Neural progenitor cell (in vitro differentiated cells): ENCODE results near the gene LTBP3. TPM values are rescaled to one million over a fixed set of nuclear protein-coding genes. Genes with fewer than 3 reads are reported as not detected.

ENCODE experiments used
- DNase-seq: peaks from one replicate; pipeline ENCODE4 v3.0.0-alpha.2; 2016; ENCODE audit warnings: low spot score
- H2AFZ ChIP-seq: fragments of 200-600 bp; sonication (generic); replicated peaks from 2 replicates; pipeline ENCODE4 v1.6.1; 2016; ENCODE audit warnings: antibody characterized with exemption
- H3F3A ChIP-seq: fragments of 200-600 bp; sonication (generic); 2 replicates; pipeline ENCODE4 v1.6.1; 2016; ENCODE audit warnings: antibody characterized with exemption, low read depth
- H3K27ac ChIP-seq: fragments of 200-600 bp; sonication (generic); 2 replicates; pipeline ENCODE4 v1.5.1; 2016; ENCODE audit warnings: mild to moderate bottlenecking
- H3K27me3 ChIP-seq: fragments of 200-600 bp; sonication (generic); 2 replicates; pipeline ENCODE4 v1.6.1; 2016; ENCODE audit warnings: mild to moderate bottlenecking, moderate library complexity
- H3K36me3 ChIP-seq: fragments of 200-600 bp; sonication (generic); 2 replicates; pipeline ENCODE4 v1.5.1; 2016
- H3K4me1 ChIP-seq: fragments of 200-600 bp; sonication (generic); 2 replicates; pipeline ENCODE4 v1.6.1; 2016; ENCODE audit warnings: mixed run types
- H3K4me2 ChIP-seq: fragments of 200-600 bp; sonication (generic); 2 replicates; pipeline ENCODE4 v1.6.1; 2016
- H3K4me3 ChIP-seq: fragments of 200-600 bp; sonication (generic); 2 replicates; pipeline ENCODE4 v1.5.1; 2016
- H3K79me2 ChIP-seq: fragments of 200-600 bp; sonication (generic); 2 replicates; pipeline ENCODE4 v1.6.1; 2016; ENCODE audit warnings: low read depth
- H3K9ac ChIP-seq: fragments of 200-600 bp; sonication (generic); 2 replicates; pipeline ENCODE4 v1.6.1; 2016
- H3K9me3 ChIP-seq: fragments of 200-600 bp; sonication (generic); 2 replicates; pipeline ENCODE4 v1.5.1; 2016; ENCODE audit warnings: low read depth
- H4K20me1 ChIP-seq: fragments of 200-600 bp; sonication (generic); 2 replicates; pipeline ENCODE4 v1.6.1; 2016; ENCODE audit warnings: low read depth
- H3K27ac Mint-ChIP-seq: 3 replicates; pipeline ENCODE4 v1.8.0; 2021; ENCODE audit warnings: mixed read lengths
- H3K27me3 Mint-ChIP-seq: 2 replicates; pipeline ENCODE4 v1.8.0; 2022; ENCODE audit warnings: low read depth, mild to moderate bottlenecking, inconsistent platforms, moderate library complexity, mixed read lengths; ENCODE audit not compliant: insufficient read depth
- H3K36me3 Mint-ChIP-seq: 3 replicates; pipeline ENCODE4 v1.8.0; 2021; ENCODE audit warnings: mixed read lengths
- H3K4me1 Mint-ChIP-seq: 3 replicates; pipeline ENCODE4 v1.8.0; 2021; ENCODE audit warnings: mixed read lengths
- H3K4me3 Mint-ChIP-seq: 3 replicates; pipeline ENCODE4 v1.8.0; 2021; ENCODE audit warnings: mild to moderate bottlenecking, moderate library complexity, mixed read lengths
- H3K9me3 Mint-ChIP-seq: 3 replicates; pipeline ENCODE4 v1.8.0; 2020; ENCODE audit warnings: mixed read lengths
- EZH2 ChIP-seq: fragments of 200-600 bp; sonication (generic); IDR thresholded peaks from 2 replicates; pipeline ENCODE4 v1.6.1; 2017; ENCODE audit warnings: antibody characterized with exemption, mild to moderate bottlenecking, moderate library complexity
- EZH2phosphoT487 ChIP-seq: fragments of 200-600 bp; sonication (generic); IDR thresholded peaks from 2 replicates; pipeline ENCODE4 v1.6.1; 2017; ENCODE audit warnings: antibody characterized with exemption
- total RNA-seq: library from RNA; depleted of rRNA; stranded (reverse); fragments of >200 nt; gene quantifications from 2 replicates; pipeline ENCODE4 v1.2.3, GENCODE V29; 2015; ENCODE audit warnings: low replicate concordance
- TF ChIP-seq, protein P1 (sequence below): fragments of 200-600 bp; sonication (generic); IDR thresholded peaks from 2 replicates; pipeline ENCODE4 v1.5.1; 2017; ENCODE audit warnings: antibody characterized with exemption, mild to moderate bottlenecking

LTBP3 gene
- total RNA-seq, 1 donor from 2014 or later, result 1.2 TPM

DNA sequence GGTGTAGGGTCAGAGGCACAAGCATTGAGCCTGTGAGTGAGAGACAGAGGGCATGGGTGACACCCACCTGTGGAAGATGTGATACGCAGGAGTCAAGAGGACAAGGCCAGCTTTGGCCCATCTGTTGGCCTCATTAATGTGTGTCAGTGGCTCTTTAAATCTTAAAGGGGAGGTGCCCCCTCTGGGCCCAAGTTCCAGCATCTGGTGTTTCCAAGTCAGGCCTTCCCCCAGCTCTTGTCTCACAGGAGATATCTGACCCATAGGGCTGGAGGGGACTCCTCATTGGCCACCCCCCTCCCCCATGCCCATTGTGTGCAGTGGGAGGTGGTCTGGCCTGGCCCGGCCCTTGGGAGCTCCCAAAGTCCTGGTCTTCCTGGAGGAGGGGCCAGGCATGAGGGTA is 28.5 kb upstream of the LTBP3 start:
- Histone ChIP-seq H3K4me3 (no peak overlapping the region), H3K79me2 (no peaks in the 10 kb centered on the region), H3K9ac (no peak overlapping the region), H2AFZ (no peak overlapping the region), H3K4me1 (peaks cover 7% of the 10 kb centered on the region), H3K27me3 (peaks cover 79% of the 10 kb centered on the region), H3F3A (peaks cover 31% of the 10 kb centered on the region), H3K36me3 (no peaks in the 10 kb centered on the region), H3K27ac (no peak overlapping the region), H3K9me3 (no peaks in the 10 kb centered on the region), H4K20me1 (no peaks in the 10 kb centered on the region), H3K4me2 (peak overlapping the region; percentile 27)
- H3K9me3 Mint-ChIP-seq, result no peaks in the 10 kb centered on the region
- no peak for TF ChIP-seq EZH2phosphoT487
- TF ChIP-seq EZH2, result no peak
- TF ChIP-seq, protein P1, sequence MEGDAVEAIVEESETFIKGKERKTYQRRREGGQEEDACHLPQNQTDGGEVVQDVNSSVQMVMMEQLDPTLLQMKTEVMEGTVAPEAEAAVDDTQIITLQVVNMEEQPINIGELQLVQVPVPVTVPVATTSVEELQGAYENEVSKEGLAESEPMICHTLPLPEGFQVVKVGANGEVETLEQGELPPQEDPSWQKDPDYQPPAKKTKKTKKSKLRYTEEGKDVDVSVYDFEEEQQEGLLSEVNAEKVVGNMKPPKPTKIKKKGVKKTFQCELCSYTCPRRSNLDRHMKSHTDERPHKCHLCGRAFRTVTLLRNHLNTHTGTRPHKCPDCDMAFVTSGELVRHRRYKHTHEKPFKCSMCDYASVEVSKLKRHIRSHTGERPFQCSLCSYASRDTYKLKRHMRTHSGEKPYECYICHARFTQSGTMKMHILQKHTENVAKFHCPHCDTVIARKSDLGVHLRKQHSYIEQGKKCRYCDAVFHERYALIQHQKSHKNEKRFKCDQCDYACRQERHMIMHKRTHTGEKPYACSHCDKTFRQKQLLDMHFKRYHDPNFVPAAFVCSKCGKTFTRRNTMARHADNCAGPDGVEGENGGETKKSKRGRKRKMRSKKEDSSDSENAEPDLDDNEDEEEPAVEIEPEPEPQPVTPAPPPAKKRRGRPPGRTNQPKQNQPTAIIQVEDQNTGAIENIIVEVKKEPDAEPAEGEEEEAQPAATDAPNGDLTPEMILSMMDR, result no peak
- H3K4me3 Mint-ChIP-seq, result peak overlapping the region; percentile 35
- H3K27me3 Mint-ChIP-seq, result peaks cover 19% of the 10 kb centered on the region
- DNase-seq, result peak; percentile 82
- H3K27ac Mint-ChIP-seq, result peak overlapping the region; percentile 46
- H3K4me1 Mint-ChIP-seq, result peaks cover 40% of the 10 kb centered on the region
- peaks cover 2% of the 10 kb centered on the region for H3K36me3 Mint-ChIP-seq

DNA sequence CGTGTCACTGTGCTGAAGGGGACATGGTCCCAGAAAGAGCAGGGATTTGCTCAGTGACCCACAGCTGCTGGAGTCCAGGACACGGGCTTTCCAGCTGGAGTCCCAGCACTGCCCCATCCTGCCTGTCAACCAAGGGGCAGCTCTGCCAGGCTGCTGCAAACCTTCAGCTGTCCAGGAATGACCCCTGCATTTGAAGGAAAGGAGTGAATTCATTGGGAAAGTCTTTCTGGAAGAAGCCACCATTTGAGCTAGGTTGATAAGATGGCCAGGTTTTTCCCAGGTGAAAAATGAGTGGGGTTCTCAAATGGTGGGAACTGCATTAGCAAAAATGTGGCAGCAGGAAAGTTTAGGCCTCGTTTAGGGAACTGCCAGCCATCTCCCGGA is 28.1 kb upstream of the LTBP3 start:
- H3K9ac ChIP-seq, result no peak overlapping the region
- peak overlapping the region; percentile 35 for H3K4me3 Mint-ChIP-seq
- H3K36me3 ChIP-seq, result no peaks in the 10 kb centered on the region
- H3K36me3 Mint-ChIP-seq, result peaks cover 2% of the 10 kb centered on the region
- no peaks in the 10 kb centered on the region for H3K79me2 ChIP-seq
- peaks cover 75% of the 10 kb centered on the region for H3K27me3 ChIP-seq
- no peak for DNase-seq
- H3K27me3 Mint-ChIP-seq, result peaks cover 19% of the 10 kb centered on the region
- H3K9me3 Mint-ChIP-seq, result no peaks in the 10 kb centered on the region
- peaks cover 37% of the 10 kb centered on the region for H3K4me1 Mint-ChIP-seq
- H4K20me1 ChIP-seq, result no peaks in the 10 kb centered on the region
- H3K27ac ChIP-seq, result no peak overlapping the region
- H3K27ac Mint-ChIP-seq, result peak overlapping the region; percentile 46
- H3K4me1 ChIP-seq, result peaks cover 3% of the 10 kb centered on the region
- no peak overlapping the region for H2AFZ ChIP-seq
- TF ChIP-seq, protein P1, result no peak
- TF ChIP-seq EZH2phosphoT487 (no peak), EZH2 (no peak)
- no peaks in the 10 kb centered on the region for H3K9me3 ChIP-seq
- H3F3A ChIP-seq, result peaks cover 27% of the 10 kb centered on the region
- H3K4me2 ChIP-seq, result peak overlapping the region; percentile 27
- no peak overlapping the region for H3K4me3 ChIP-seq

DNA sequence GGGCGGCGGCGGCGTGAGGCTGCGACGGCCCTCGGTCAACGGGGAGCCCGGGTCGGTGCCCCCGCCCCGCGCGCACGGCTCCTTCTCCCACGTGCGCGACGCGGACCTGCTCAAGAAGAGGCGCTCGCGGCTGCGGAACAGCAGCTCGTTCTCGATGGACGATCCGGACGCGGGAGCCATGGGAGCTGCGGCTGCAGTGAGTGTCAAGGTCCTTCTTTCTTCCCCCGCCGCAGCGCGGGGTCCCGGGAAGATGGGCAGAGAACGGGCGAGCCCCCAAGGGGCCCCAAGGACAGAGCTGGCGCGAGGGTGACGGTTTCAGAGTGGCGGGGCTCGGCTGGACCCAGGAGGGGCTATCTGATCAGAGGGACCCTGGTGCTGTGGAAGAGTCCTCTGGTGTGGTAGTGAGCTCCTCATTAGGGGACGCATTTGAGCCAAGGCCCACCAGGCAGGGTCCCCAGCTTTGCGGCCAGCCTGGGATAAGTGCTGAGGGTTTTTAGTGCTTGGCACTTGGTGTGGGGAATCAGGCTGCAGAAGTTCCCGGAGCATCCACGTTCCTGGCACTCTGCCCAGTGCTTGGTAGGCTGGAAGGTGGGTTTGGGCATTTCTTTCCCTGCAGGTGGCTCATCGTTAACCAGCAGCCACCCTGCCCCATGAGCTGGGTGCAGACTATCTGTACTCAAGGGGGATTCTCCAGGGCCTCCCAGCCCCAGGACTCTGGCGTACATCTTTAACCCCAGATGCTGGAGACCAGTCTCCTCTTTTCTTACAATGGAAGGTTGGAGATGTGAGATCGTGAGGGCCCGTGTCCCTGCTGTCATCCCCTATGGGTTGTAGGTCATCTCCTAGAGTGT is 27.5 kb upstream of the LTBP3 start:
- Histone ChIP-seq H2AFZ (no peak overlapping the region), H3K27ac (no peak overlapping the region), H3F3A (peaks cover 22% of the 10 kb centered on the region), H3K4me2 (no peak overlapping the region), H4K20me1 (no peaks in the 10 kb centered on the region), H3K36me3 (no peaks in the 10 kb centered on the region), H3K79me2 (no peaks in the 10 kb centered on the region), H3K9ac (no peak overlapping the region), H3K9me3 (no peaks in the 10 kb centered on the region), H3K27me3 (peaks cover 69% of the 10 kb centered on the region), H3K4me1 (no peaks in the 10 kb centered on the region), H3K4me3 (no peak overlapping the region)
- peak overlapping the region; percentile 46 for H3K27ac Mint-ChIP-seq
- H3K4me3 Mint-ChIP-seq, result peak overlapping the region; percentile 35
- peaks cover 36% of the 10 kb centered on the region for H3K4me1 Mint-ChIP-seq
- no peak for DNase-seq
- TF ChIP-seq EZH2phosphoT487 (peak; percentile 27), EZH2 (peak; percentile 27)
- TF ChIP-seq, protein P1, result no peak
- peaks cover 20% of the 10 kb centered on the region for H3K27me3 Mint-ChIP-seq
- H3K36me3 Mint-ChIP-seq, result peaks cover 2% of the 10 kb centered on the region
- H3K9me3 Mint-ChIP-seq, result no peaks in the 10 kb centered on the region
